GM12878 (cell line): Measurements from ENCODE around the gene TM4SF1. TPM values are rescaled to one million over a fixed set of nuclear protein-coding genes. Genes with fewer than 3 reads are reported as not detected.

Experiments
- ATAC-seq: fragments of 200-7000 bp; cut with Tn5 transposase; 3 replicates; pipeline ENCODE4 v1.9.1; 2020; ENCODE audit warnings: mild to moderate bottlenecking, moderate library complexity
- BruUV-seq: library from RNA; stranded (reverse); fragments of 400-500 nt; replicated peaks from 2 replicates; lab custom pipeline; 2021; lab: Mats Ljungman, UMichigan
- CTCF ChIA-PET: fragments of 300-600 bp; sonication (Branson Sonifier 250); formaldehyde crosslinking; extraction: SDS; loops from one replicate; lab custom pipeline; 2021; ENCODE audit warnings: inconsistent platforms; lab: Yijun Ruan, JAX
- POLR2A ChIA-PET: fragments of 350-600 bp; formaldehyde crosslinking; extraction: SDS; loops from one replicate; lab custom pipeline; 2021; ENCODE audit warnings: inconsistent platforms; lab: Charles Lee
- RAD21 ChIA-PET: fragments of 300-600 bp; sonication (Branson Sonifier 250); formaldehyde crosslinking; loops from one replicate; lab custom pipeline; 2023; ENCODE audit warnings: antibody characterized with exemption; ENCODE audit not compliant: unreplicated experiment; lab: Charles Lee
- SMC1A ChIA-PET: fragments of 300-600 bp; sonication (Branson Sonifier 250); formaldehyde crosslinking; loops from one replicate; lab custom pipeline; 2023; ENCODE audit not compliant: unreplicated experiment, uncharacterized antibody; lab: Charles Lee
- DNase-seq: peaks from one replicate; pipeline ENCODE4 v3.0.0-alpha.2; 2011; ENCODE audit warnings: low read depth, low spot score
- FAIRE-seq: peaks from 3 replicates; lab custom pipeline; 2011; peaks lifted over from hg19 to GRCh38; lab: Jason Lieb, UNC
- H2AFZ ChIP-seq: 2 replicates; pipeline ENCODE4 v1.6.0; 2011; ENCODE audit warnings: low read depth, low read length, control low read depth; ENCODE audit not compliant: control insufficient read depth
- H3K27ac ChIP-seq: 2 replicates; pipeline ENCODE4 v1.5.1; 2011; ENCODE audit warnings: control low read depth; ENCODE audit not compliant: control insufficient read depth, insufficient read depth
- H3K27me3 ChIP-seq, 2 experiments: replicated peaks in 1 of 2; 2 replicates each; pipeline versions ENCODE4 v1.6.0 to v1.6.1; 2011; ENCODE audit warnings: low read length in 1 of 2; ENCODE audit not compliant: control insufficient read depth in 2 of 2, insufficient read depth in 2 of 2
- H3K36me3 ChIP-seq, 2 experiments: 2 replicates each; pipeline ENCODE4 v1.5.1; 2011; ENCODE audit warnings: low read length in 1 of 2; ENCODE audit not compliant: control insufficient read depth in 2 of 2, insufficient read depth in 2 of 2
- H3K4me1 ChIP-seq: 2 replicates; pipeline ENCODE4 v1.6.1; 2011; ENCODE audit warnings: mild to moderate bottlenecking, low read length, moderate library complexity, mixed read lengths; ENCODE audit not compliant: control insufficient read depth, insufficient read depth
- H3K4me2 ChIP-seq: 2 replicates; pipeline ENCODE4 v1.6.0; 2011; ENCODE audit warnings: control low read depth; ENCODE audit not compliant: control insufficient read depth, insufficient read depth
- H3K4me3 ChIP-seq: fragments of 200-600 bp; sonication (generic); 2 replicates; pipeline ENCODE4 v1.5.1; 2016
- H3K79me2 ChIP-seq: 2 replicates; pipeline ENCODE4 v1.6.0; 2011; ENCODE audit warnings: low read length; ENCODE audit not compliant: control insufficient read depth, insufficient read depth
- H3K9ac ChIP-seq: 2 replicates; pipeline ENCODE4 v1.8.0; 2011; ENCODE audit warnings: low read length, control low read depth, mixed read lengths; ENCODE audit not compliant: control insufficient read depth, insufficient read depth
- H3K9me3 ChIP-seq: replicated peaks from 3 replicates; pipeline ENCODE4 v1.5.1; 2011; ENCODE audit warnings: mild to moderate bottlenecking, low read length; ENCODE audit not compliant: control insufficient read depth, insufficient read depth
- H4K20me1 ChIP-seq: 2 replicates; pipeline ENCODE4 v1.6.0; 2011; ENCODE audit not compliant: control insufficient read depth, insufficient read depth
- ATF3 ChIP-seq: IDR thresholded peaks from 2 replicates; pipeline ENCODE4 v1.6.1; 2011; ENCODE audit warnings: low read depth, mild to moderate bottlenecking, low read length, moderate library complexity, borderline replicate concordance; ENCODE audit errors: extremely low read depth
- BCL3 ChIP-seq: IDR thresholded peaks from 2 replicates; pipeline ENCODE4 v1.6.1; 2011; ENCODE audit warnings: borderline replicate concordance, low read depth, mild to moderate bottlenecking, moderate library complexity, low read length; ENCODE audit not compliant: insufficient read depth, poor library complexity, severe bottlenecking
- CBFB ChIP-seq: IDR thresholded peaks from 2 replicates; pipeline ENCODE4 v1.6.1; 2016; ENCODE audit warnings: antibody characterized with exemption, low read depth
- CHD4 ChIP-seq: fragments of 200-600 bp; sonication (generic); IDR thresholded peaks from 2 replicates; pipeline ENCODE4 v1.6.1; 2016; ENCODE audit warnings: mild to moderate bottlenecking
- CREM ChIP-seq: IDR thresholded peaks from 2 replicates; pipeline ENCODE4 v1.6.1; 2014; ENCODE audit warnings: antibody characterized with exemption, low read depth
- E2F8 ChIP-seq: fragments of 450-650 bp; IDR thresholded peaks from 2 replicates; pipeline ENCODE4 v1.6.1; 2018; ENCODE audit warnings: mild to moderate bottlenecking, low read depth, moderate library complexity; ENCODE audit not compliant: partially characterized antibody
- EGR1 ChIP-seq, 2 experiments: IDR thresholded peaks; 1 replicate in 1 of 2; 2 replicates in 1 of 2; pipeline ENCODE4 v1.6.1; 2011 to 2012; ENCODE audit warnings: low read depth in 2 of 2, low read length in 2 of 2, borderline replicate concordance in 1 of 2, mild to moderate bottlenecking in 1 of 2, moderate library complexity in 1 of 2
- ETV6 ChIP-seq, 2 experiments: fragments of 450-650 bp in 1 of 2; IDR thresholded peaks in 1 of 2; conservative IDR thresholded peaks in 1 of 2; 2 replicates each; pipeline ENCODE4 v1.6.1; 2014; ENCODE audit warnings: antibody characterized with exemption in 1 of 2, borderline replicate concordance in 1 of 2, low read depth in 1 of 2, mild to moderate bottlenecking in 1 of 2, moderate library complexity in 1 of 2
- FOXM1 ChIP-seq: IDR thresholded peaks from 2 replicates; pipeline ENCODE4 v1.6.1; 2012; ENCODE audit warnings: low read depth, mild to moderate bottlenecking, inconsistent platforms, low read length, moderate library complexity
- MYB ChIP-seq: fragments of 150-350 bp; IDR thresholded peaks from 2 replicates; pipeline ENCODE4 v1.6.1; 2014; ENCODE audit warnings: mild to moderate bottlenecking, low read depth, low read length, borderline replicate concordance
- RUNX3 ChIP-seq: IDR thresholded peaks from 2 replicates; pipeline ENCODE4 v1.6.1; 2012; ENCODE audit warnings: low read length, inconsistent platforms
- STAT1 ChIP-seq: fragments of 450-650 bp; conservative IDR thresholded peaks from 2 replicates; pipeline ENCODE4 v1.6.1; 2014; ENCODE audit warnings: antibody characterized with exemption, mild to moderate bottlenecking
- TARDBP ChIP-seq: IDR thresholded peaks from 2 replicates; pipeline ENCODE4 v1.6.1; 2016; ENCODE audit warnings: borderline replicate concordance
- TCF12 ChIP-seq: IDR thresholded peaks from 2 replicates; pipeline ENCODE4 v1.6.1; 2011; ENCODE audit warnings: low read depth, mild to moderate bottlenecking, low read length
- ZBTB4 ChIP-seq: fragments of 450-650 bp; formaldehyde crosslinking; IDR thresholded peaks from 2 replicates; pipeline ENCODE4 v1.4.0; 2022; ENCODE audit warnings: mild to moderate bottlenecking, moderate library complexity
- ZNF207 ChIP-seq: fragments of 450-650 bp; IDR thresholded peaks from 2 replicates; pipeline ENCODE4 v1.6.1; 2014; ENCODE audit warnings: antibody characterized with exemption, mild to moderate bottlenecking, borderline replicate concordance
- ZNF217 ChIP-seq: fragments of 450-650 bp; IDR thresholded peaks from 2 replicates; pipeline ENCODE4 v1.6.1; 2017; ENCODE audit warnings: antibody characterized with exemption, mild to moderate bottlenecking
- WGBS: methylation state at CpG from one replicate; pipeline ENCODE4 v1.1.6; 2016; ENCODE audit warnings: low lambda C conversion rate; ENCODE audit not compliant: insufficient replicate concordance, insufficient coverage; ENCODE audit errors: missing lambda C conversion rate; 5-methylcytosine and 5-hydroxymethylcytosine counted together
- in situ Hi-C: fragments of 300-500 bp; cut with MboI; formaldehyde crosslinking; loops from 9 replicates; pipeline ENCODE4 v1.14.3; 2018; ENCODE audit warnings: mixed read lengths
- intact Hi-C: fragments of 100-400 bp; cut with micrococcal nuclease; formaldehyde crosslinking; loops from one replicate; pipeline ENCODE4 v1.14.2; 2022; ENCODE audit not compliant: unreplicated experiment
- polyA plus RNA-seq, 11 experiments: library from polyadenylated mRNA; depleted of rRNA in 4 of 11; unstranded in 6 of 11; stranded (reverse) in 5 of 11; fragments of >200 nt; fragmentation: Nextera tagmentation in 4 of 11; fragmentation: Illumina TruSeq in 1 of 11; extraction: Ambion mirVana in 4 of 11; extraction: Trizol in 1 of 11; gene quantifications; 1 replicate in 1 of 11; 2 replicates in 10 of 11; pipeline versions ENCODE4 v1.2.1 to v1.2.3, GENCODE V29; 2011 to 2016; ENCODE audit warnings: inconsistent platforms in 2 of 11, missing spikeins in 2 of 11, low read depth in 1 of 11
- total RNA-seq, 4 experiments: library from RNA; depleted of rRNA in 3 of 4; stranded (reverse); fragments of >200 nt in 3 of 4; fragmentation: Illumina TruSeq in 1 of 4; extraction: Trizol in 1 of 4; gene quantifications; 2 replicates each; pipeline versions ENCODE4 v1.2.1 to v1.2.3, GENCODE V29; 2013 to 2021

Gene TM4SF1
- total and polyA plus RNA-seq, 10 of the 15 experiments (the other 5 are each of a cell fraction or from before 2014, with no cell fraction given): 0.05 to 1.2 TPM; not detected in 8

- ChIA-PET RAD21 (no interaction called here), CTCF (interaction anchor here (0.6 kb wide), 1 partner anchor 331 kb away, joined by 4 read pairs; no protein-coding TSS in a partner anchor), POLR2A (no interaction called here), SMC1A (interaction anchor here (0.7 kb wide), 1 partner anchor 34 kb away, joined by 3 read pairs; no protein-coding TSS in a partner anchor)
- no peaks in the 10 kb centered on the region for H3K79me2 ChIP-seq
- H4K20me1 ChIP-seq: no peaks in the 10 kb centered on the region
- intact Hi-C loops: no loop called here
- H3K9me3 ChIP-seq: no peaks in the 10 kb centered on the region
- H3K4me1 ChIP-seq: no peaks in the 10 kb centered on the region
- no peak overlapping the region for H3K27ac ChIP-seq
- in situ Hi-C loops: no loop called here
- FAIRE-seq (no peak), DNase-seq (no peak), ATAC-seq (no peak)
- H3K4me3 ChIP-seq: no peak overlapping the region
- H3K4me2 ChIP-seq: no peak overlapping the region
- H3K36me3 ChIP-seq: no peaks in the 10 kb centered on the region
- H2AFZ ChIP-seq: no peak overlapping the region
- WGBS: 6% methylated on average over 3 of the region's 3 CpGs
- H3K27me3 ChIP-seq: no peaks in the 10 kb centered on the region
- no TSS peak for BruUV-seq
- no peak overlapping the region for H3K9ac ChIP-seq
- TF ChIP-seq TCF12 (no peak), ATF3 (no peak), RUNX3 (no peak), ETV6 (conservative IDR thresholded peaks at IDR 0.05 in 1 of 2, IDR thresholded peaks at IDR 0.05 in 1 of 2; ENCODE audit: borderline replicate concordance in 1 of 2, low read depth in 1 of 2) (no peak), FOXM1 (no peak), E2F8 (no peak), BCL3 (no peak), CBFB (no peak), MYB (no peak), ZNF217 (no peak), ZNF207 (no peak), EGR1 (IDR thresholded peaks at IDR 0.05; ENCODE audit: borderline replicate concordance in 1 of 2, low read depth in 2 of 2, low read length in 2 of 2) (no peak), CREM (no peak), TARDBP (no peak), STAT1 (no peak), CHD4 (no peak), ZBTB4 (no peak)
Measured at GRCh38 chr3:149407898-149408297, 30.4 kb upstream of the TM4SF1 start.
